Keratinocyte (primary cell): ENCODE data around the gene NSG1.

Experiments used
- CTCF ChIP-seq, 3 experiments: IDR thresholded peaks in 1 of 3; conservative IDR thresholded peaks in 1 of 3; optimal IDR thresholded peaks in 1 of 3; 2 replicates in 2 of 3; 3 replicates in 1 of 3; pipeline versions ENCODE3 to v1.5.1; 2011; ENCODE audit warnings: low read length in 3 of 3, mild to moderate bottlenecking in 3 of 3, moderate library complexity in 2 of 3, control low read depth in 1 of 3, inconsistent platforms in 1 of 3; ENCODE audit not compliant: insufficient read depth in 2 of 3; ENCODE audit errors: extremely low read depth in 1 of 3
- EZH2 ChIP-seq: IDR thresholded peaks from one replicate; pipeline ENCODE4 v1.6.1; 2012; ENCODE audit warnings: inconsistent platforms, mild to moderate bottlenecking, low read length, moderate library complexity

- TF ChIP-seq CTCF (optimal IDR thresholded peaks at IDR 0.05 in 1 of 3, IDR thresholded peaks at IDR 0.05 in 1 of 3, conservative IDR thresholded peaks at IDR 0.05 in 1 of 3; ENCODE audit: extremely low read depth in 1 of 3, insufficient read depth in 2 of 3, low read length in 3 of 3) (no peak), EZH2 (no peak)
Measured at GRCh38 chr4:4415107-4415805, 28.4 kb downstream of the NSG1 start.
